CD8-positive, alpha-beta memory T cell (primary cell): ENCODE results near the gene UBAC1. TPM values are rescaled to one million over a fixed set of nuclear protein-coding genes. Genes with fewer than 3 reads are reported as not detected.

ENCODE experiments used
- CTCF ChIA-PET: fragments of 350-600 bp; sonication (Branson Sonifier 250); formaldehyde crosslinking; loops from one replicate; lab custom pipeline; 2021; ENCODE audit warnings: antibody characterized with exemption; lab: Charles Lee
- POLR2A ChIA-PET: fragments of 350-600 bp; sonication (Branson Sonifier 250); formaldehyde crosslinking; loops from one replicate; lab custom pipeline; 2021; ENCODE audit warnings: antibody characterized with exemption; lab: Charles Lee
- DNase-seq, 5 donors: peaks; one replicate each; pipeline versions ENCODE4 v3.0.0 to v3.0.0-alpha.2; 2020 to 2022; ENCODE audit warnings: mixed read lengths in 1 of 5
- H3K27ac ChIP-seq: one replicate; pipeline ENCODE4 v1.7.0; 2013; ENCODE audit warnings: low read depth, mild to moderate bottlenecking, low read length, moderate library complexity
- H3K27me3 ChIP-seq: 2 replicates; pipeline ENCODE4 v1.7.0; 2013; ENCODE audit warnings: low read length, mild to moderate bottlenecking; ENCODE audit not compliant: insufficient read depth, poor library complexity, severe bottlenecking
- H3K36me3 ChIP-seq: 2 replicates; pipeline ENCODE4 v1.7.0; 2013; ENCODE audit warnings: mild to moderate bottlenecking, low read length, moderate library complexity; ENCODE audit not compliant: insufficient read depth
- H3K4me1 ChIP-seq: 2 replicates; pipeline ENCODE4 v1.7.0; 2013; ENCODE audit warnings: mild to moderate bottlenecking, low read length, moderate library complexity; ENCODE audit not compliant: insufficient read depth
- H3K4me3 ChIP-seq: 2 replicates; pipeline ENCODE4 v1.7.0; 2013; ENCODE audit warnings: mild to moderate bottlenecking, low read length
- H3K9me3 ChIP-seq: 2 replicates; pipeline ENCODE4 v1.7.0; 2013; ENCODE audit warnings: mild to moderate bottlenecking, low read length
- H3K27ac Mint-ChIP-seq, 8 donors: one replicate each; pipeline ENCODE4 v1.8.0; 2020 to 2021; ENCODE audit warnings: mixed read lengths in 8 of 8, mild to moderate bottlenecking in 6 of 8, inconsistent platforms in 3 of 8, moderate library complexity in 3 of 8
- H3K27me3 Mint-ChIP-seq, 2 donors: one replicate each; pipeline ENCODE4 v1.8.0; 2020 to 2021; ENCODE audit warnings: mixed read lengths in 2 of 2, mild to moderate bottlenecking in 1 of 2, moderate library complexity in 1 of 2
- H3K36me3 Mint-ChIP-seq, 3 donors: one replicate each; pipeline ENCODE4 v1.8.0; 2020 to 2021; ENCODE audit warnings: mixed read lengths in 3 of 3, inconsistent platforms in 1 of 3, mild to moderate bottlenecking in 1 of 3
- H3K4me1 Mint-ChIP-seq, 3 donors: one replicate each; pipeline ENCODE4 v1.8.0; 2020 to 2021; ENCODE audit warnings: mixed read lengths in 3 of 3, inconsistent platforms in 1 of 3, mild to moderate bottlenecking in 1 of 3
- H3K4me3 Mint-ChIP-seq, 7 donors: one replicate each; pipeline ENCODE4 v1.8.0; 2020 to 2021; ENCODE audit warnings: mixed read lengths in 7 of 7, mild to moderate bottlenecking in 6 of 7, moderate library complexity in 4 of 7, inconsistent platforms in 2 of 7
- H3K9me3 Mint-ChIP-seq, 5 donors: one replicate each; pipeline ENCODE4 v1.8.0; 2020 to 2022; ENCODE audit warnings: mixed read lengths in 5 of 5, mild to moderate bottlenecking in 3 of 5, moderate library complexity in 2 of 5, inconsistent platforms in 1 of 5
- polyA plus RNA-seq: library from polyadenylated mRNA; unstranded; fragments of 300-500 nt; fragmentation: Illumina TruSeq; gene quantifications from one replicate; pipeline ENCODE4 v1.2.3, GENCODE V29; 2021
- total RNA-seq, 2 experiments: library from RNA; stranded (reverse); gene quantifications; one replicate each; pipeline ENCODE4 v1.2.3, GENCODE V29; 2021

The UBAC1 gene
- total and polyA plus RNA-seq, 3 experiments from 2014 or later = 27.1 to 38.1 (median 36.3) TPM

DNA sequence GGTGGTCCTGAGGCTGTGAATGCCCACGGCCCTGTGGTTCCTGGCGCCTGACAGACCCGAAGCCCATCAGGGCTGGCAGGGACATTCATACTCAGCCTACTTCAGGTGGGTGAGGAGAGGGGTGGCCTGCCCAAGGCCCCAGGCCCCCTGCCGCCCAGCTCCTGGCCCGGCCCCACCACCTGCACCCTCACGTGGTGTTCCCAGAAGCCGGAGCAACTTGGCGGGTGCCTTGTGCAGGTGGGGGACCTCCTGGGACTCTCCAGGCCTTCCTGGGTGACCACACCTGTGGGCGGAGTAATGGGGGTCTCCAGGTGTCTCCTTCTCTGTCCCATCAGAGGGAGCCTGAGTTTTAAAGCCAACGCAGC is 36.8 kb upstream of the UBAC1 start:
- H3K9me3 ChIP-seq = no peaks in the 10 kb centered on the region
- H3K4me3 ChIP-seq = no peak overlapping the region
- H3K4me3 Mint-ChIP-seq = no peak overlapping the region
- no peaks in the 10 kb centered on the region for H3K36me3 ChIP-seq
- peaks cover 0 to 3% (median 1%) of the 10 kb centered on the region in 3 donors for H3K4me1 Mint-ChIP-seq
- no peak overlapping the region for H3K27ac Mint-ChIP-seq
- H3K9me3 Mint-ChIP-seq = no peaks in the 10 kb centered on the region
- H3K27me3 Mint-ChIP-seq = no peaks in the 10 kb centered on the region
- H3K4me1 ChIP-seq = peaks cover 2% of the 10 kb centered on the region
- ChIA-PET POLR2A (no interaction called here), CTCF (no interaction called here)
- no peak overlapping the region for H3K27ac ChIP-seq
- H3K27me3 ChIP-seq = no peaks in the 10 kb centered on the region
- no peaks in the 10 kb centered on the region for H3K36me3 Mint-ChIP-seq
- no peak for DNase-seq

DNA sequence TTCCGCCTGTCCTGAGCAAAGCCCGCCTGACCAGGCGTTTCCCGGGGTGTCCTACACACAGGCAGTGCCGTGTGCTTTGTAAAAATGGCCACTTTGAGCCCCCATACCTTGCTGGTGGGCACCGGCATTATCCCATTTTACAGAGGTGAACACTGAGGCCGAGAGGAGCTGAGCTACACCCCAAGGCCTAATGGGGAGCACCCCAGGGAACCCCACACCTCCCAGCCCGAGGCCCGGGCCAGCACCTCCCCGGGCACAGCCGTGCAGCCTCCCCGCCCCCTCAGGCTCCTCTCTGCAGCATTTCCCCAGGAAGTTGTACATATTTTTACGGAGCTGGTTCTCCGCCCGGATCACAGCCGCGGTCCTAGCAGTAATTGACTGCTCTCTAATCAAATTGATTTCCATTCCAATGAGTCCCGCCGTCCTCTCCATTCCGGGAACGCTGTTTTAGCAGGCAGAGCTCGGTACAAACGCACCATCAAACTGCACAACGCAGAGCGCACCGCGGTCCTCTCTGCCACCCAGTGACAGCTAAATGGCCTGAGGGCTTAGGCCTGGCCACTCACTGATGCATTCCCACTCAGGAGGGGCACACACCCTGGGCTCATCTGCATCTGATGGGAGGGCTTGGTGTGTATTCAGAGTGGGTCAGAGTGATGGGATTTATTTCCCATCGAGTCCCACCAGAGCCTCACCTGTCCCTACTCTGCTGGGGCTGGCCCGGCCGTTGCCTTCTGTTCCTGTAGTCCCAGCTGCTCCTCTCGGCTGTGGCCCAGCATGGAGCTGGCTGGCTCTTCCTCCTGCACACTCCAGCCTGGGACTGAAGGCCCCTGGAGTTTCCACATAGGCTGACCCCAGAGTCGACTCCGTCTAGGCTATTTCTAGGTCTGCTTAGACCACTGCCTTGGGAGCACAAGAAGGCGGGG is 36.2 kb upstream of the UBAC1 start:
- H3K4me3 ChIP-seq = no peak overlapping the region
- Mint-ChIP-seq H3K9me3 (no peaks in the 10 kb centered on the region), H3K4me3 (peak overlapping the region in 1 of 7 donors; percentile 13), H3K4me1 (peaks cover 0 to 9% (median 1%) of the 10 kb centered on the region in 3 donors), H3K36me3 (no peaks in the 10 kb centered on the region), H3K27ac (no peak overlapping the region), H3K27me3 (no peaks in the 10 kb centered on the region)
- no peak overlapping the region for H3K27ac ChIP-seq
- H3K36me3 ChIP-seq = no peaks in the 10 kb centered on the region
- peaks cover 8% of the 10 kb centered on the region for H3K4me1 ChIP-seq
- H3K27me3 ChIP-seq = no peaks in the 10 kb centered on the region
- H3K9me3 ChIP-seq = no peaks in the 10 kb centered on the region
- CTCF ChIA-PET = no interaction called here
- DNase-seq = no peak
- POLR2A ChIA-PET = interaction anchor here (0.6 kb wide), 1 partner anchor 38 kb away, joined by 4 read pairs; no protein-coding TSS in a partner anchor

DNA sequence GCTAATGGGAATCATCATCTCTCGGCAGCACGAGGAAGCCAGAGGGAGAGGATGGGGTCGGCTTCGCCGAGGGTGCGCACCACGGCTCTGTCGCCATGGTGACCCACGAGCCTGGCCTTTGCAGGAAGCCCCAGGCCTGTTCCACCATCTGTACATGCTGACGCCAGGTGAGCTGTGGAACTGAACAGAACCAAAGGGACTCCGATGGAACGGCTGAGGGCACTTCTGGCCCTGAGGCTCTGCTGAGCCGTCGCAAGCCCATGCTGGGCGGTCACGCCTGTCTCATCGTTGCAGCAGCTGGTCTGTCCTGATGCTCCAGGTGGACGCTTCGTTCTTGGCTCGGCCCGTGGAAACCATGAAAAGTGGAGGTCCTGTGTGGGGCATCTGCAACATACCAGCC is 34.6 kb upstream of the UBAC1 start:
- Mint-ChIP-seq H3K9me3 (no peaks in the 10 kb centered on the region), H3K36me3 (no peaks in the 10 kb centered on the region), H3K27ac (peak overlapping the region in 1 of 8 donors; percentile 17), H3K4me3 (no peak overlapping the region), H3K4me1 (peaks cover 0 to 15% (median 1%) of the 10 kb centered on the region in 3 donors), H3K27me3 (no peaks in the 10 kb centered on the region)
- H3K9me3 ChIP-seq = no peaks in the 10 kb centered on the region
- no peak overlapping the region for H3K27ac ChIP-seq
- POLR2A ChIA-PET = no interaction called here
- CTCF ChIA-PET = interaction anchor here (2.0 kb wide), 1 partner anchor 29 kb away, joined by 6 read pairs; no protein-coding TSS in a partner anchor
- no peak for DNase-seq
- H3K27me3 ChIP-seq = no peaks in the 10 kb centered on the region
- no peak overlapping the region for H3K4me3 ChIP-seq
- H3K4me1 ChIP-seq = peaks cover 16% of the 10 kb centered on the region
- no peaks in the 10 kb centered on the region for H3K36me3 ChIP-seq

DNA sequence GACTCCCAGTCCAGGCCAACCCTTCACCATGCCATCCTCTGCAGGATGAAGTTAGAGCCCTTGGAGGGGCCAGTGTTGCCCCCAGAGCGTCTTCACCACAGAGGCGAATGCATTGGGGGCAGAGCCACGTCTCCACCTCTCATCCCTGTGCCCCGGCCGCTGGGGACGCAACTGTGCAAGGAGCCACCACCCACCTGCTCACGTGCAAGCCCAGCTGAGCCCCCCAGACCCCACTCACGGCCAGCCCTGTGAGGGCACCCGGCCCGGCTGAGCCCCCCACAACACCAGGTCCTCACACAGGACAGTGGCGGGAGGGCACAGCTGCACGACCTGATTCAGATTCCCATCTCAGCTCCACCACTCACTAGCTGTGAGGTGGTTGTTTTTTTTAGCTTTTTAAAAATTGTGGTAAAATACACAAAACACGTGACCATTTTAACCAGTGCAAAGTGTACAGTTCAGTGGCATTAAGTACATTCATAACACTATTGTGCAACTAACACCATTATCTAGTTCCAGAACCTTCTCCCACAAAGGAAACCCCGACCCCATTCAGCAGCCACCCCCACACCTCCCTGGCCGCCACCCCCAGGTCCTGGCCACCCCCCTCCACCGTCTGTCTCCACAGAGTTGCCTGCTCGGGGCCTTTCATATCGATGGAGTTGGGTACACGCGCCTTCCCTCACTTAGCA is 33.5 kb upstream of the UBAC1 start:
- Histone ChIP-seq H3K36me3 (no peaks in the 10 kb centered on the region), H3K27me3 (no peaks in the 10 kb centered on the region), H3K9me3 (no peaks in the 10 kb centered on the region), H3K27ac (no peak overlapping the region), H3K4me3 (no peak overlapping the region), H3K4me1 (peaks cover 22% of the 10 kb centered on the region)
- H3K36me3 Mint-ChIP-seq = no peaks in the 10 kb centered on the region
- ChIA-PET POLR2A (no interaction called here), CTCF (interaction anchor here (2.0 kb wide), 1 partner anchor 27 kb away, joined by 6 read pairs; no protein-coding TSS in a partner anchor)
- peak overlapping the region in 2 of 8 donors; percentile 43 to 50 for H3K27ac Mint-ChIP-seq
- no peaks in the 10 kb centered on the region for H3K9me3 Mint-ChIP-seq
- peaks cover 0 to 23% (median 3%) of the 10 kb centered on the region in 3 donors for H3K4me1 Mint-ChIP-seq
- no peak overlapping the region for H3K4me3 Mint-ChIP-seq
- no peaks in the 10 kb centered on the region for H3K27me3 Mint-ChIP-seq
- no peak for DNase-seq

DNA sequence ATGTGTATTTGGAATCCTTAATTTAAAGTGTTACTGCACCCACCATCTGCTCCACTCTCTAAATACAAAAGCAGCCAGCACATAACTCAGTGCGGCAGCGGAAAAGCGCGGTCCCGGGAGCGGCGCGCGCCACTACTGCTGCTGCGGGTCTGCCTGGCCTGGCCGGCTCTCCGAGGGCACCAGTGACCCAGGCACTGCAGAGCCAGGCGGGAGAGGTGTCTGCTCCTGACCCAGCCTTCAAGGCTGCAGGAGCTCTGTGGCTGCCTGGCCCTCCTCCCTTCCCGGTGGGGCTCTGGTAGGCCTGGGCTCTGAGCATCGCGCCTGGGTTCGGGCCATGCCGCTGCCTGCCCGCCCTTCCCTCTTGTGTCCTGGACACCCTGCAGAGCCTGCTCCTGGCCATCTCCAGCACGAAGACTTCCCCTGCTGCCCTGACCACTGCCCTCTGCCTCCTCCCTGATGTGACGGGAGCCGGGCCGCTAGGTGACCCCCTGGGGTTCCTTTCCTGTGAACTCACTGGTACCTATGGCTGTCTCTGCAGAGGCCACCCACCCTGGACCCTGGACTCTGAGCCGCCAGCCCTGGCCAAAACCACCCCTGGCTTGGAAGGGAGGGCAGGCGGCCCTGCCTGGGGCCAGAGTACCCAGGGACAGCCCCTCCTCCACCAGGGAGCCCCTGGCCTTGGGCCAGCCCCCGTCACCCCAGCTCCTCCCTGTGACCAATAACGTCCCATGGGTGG is 32.8 kb upstream of the UBAC1 start:
- Mint-ChIP-seq H3K4me3 (no peak overlapping the region), H3K4me1 (peaks cover 0 to 25% (median 3%) of the 10 kb centered on the region in 3 donors), H3K27me3 (no peaks in the 10 kb centered on the region), H3K27ac (peak overlapping the region in 1 of 8 donors; percentile 41), H3K36me3 (no peaks in the 10 kb centered on the region), H3K9me3 (no peaks in the 10 kb centered on the region)
- H3K4me3 ChIP-seq = no peak overlapping the region
- no peaks in the 10 kb centered on the region for H3K9me3 ChIP-seq
- H3K27me3 ChIP-seq = no peaks in the 10 kb centered on the region
- POLR2A ChIA-PET = no interaction called here
- no peak for DNase-seq
- peaks cover 27% of the 10 kb centered on the region for H3K4me1 ChIP-seq
- no peak overlapping the region for H3K27ac ChIP-seq
- H3K36me3 ChIP-seq = no peaks in the 10 kb centered on the region
- CTCF ChIA-PET = no interaction called here

DNA sequence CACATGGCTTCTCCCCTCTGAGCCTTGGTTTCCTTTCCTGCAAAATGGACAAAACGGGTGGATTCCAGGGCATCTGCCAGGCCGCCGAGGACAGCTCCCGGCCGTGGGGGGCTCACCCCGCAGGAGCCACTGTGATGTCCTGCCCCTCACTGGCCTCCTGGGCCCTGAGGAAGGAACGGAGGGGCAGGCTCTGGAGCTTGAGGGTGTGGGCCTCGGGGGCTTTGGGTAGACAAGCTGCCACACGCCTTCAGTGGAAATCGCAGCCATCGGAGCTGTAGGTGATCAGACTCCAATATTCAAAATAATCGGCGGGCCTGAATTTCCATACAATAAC is 32.2 kb upstream of the UBAC1 start:
- Histone ChIP-seq H3K27ac (no peak overlapping the region), H3K27me3 (no peaks in the 10 kb centered on the region), H3K36me3 (no peaks in the 10 kb centered on the region), H3K4me1 (peaks cover 27% of the 10 kb centered on the region), H3K4me3 (no peak overlapping the region), H3K9me3 (no peaks in the 10 kb centered on the region)
- no peaks in the 10 kb centered on the region for H3K9me3 Mint-ChIP-seq
- peaks cover 0 to 25% (median 3%) of the 10 kb centered on the region in 3 donors for H3K4me1 Mint-ChIP-seq
- no peak overlapping the region for H3K27ac Mint-ChIP-seq
- DNase-seq = no peak
- POLR2A ChIA-PET = interaction anchor here (0.5 kb wide), 1 partner anchor 13 kb away, joined by 3 read pairs; no protein-coding TSS in a partner anchor
- CTCF ChIA-PET = no interaction called here
- no peaks in the 10 kb centered on the region for H3K36me3 Mint-ChIP-seq
- H3K4me3 Mint-ChIP-seq = no peak overlapping the region
- no peaks in the 10 kb centered on the region for H3K27me3 Mint-ChIP-seq

DNA sequence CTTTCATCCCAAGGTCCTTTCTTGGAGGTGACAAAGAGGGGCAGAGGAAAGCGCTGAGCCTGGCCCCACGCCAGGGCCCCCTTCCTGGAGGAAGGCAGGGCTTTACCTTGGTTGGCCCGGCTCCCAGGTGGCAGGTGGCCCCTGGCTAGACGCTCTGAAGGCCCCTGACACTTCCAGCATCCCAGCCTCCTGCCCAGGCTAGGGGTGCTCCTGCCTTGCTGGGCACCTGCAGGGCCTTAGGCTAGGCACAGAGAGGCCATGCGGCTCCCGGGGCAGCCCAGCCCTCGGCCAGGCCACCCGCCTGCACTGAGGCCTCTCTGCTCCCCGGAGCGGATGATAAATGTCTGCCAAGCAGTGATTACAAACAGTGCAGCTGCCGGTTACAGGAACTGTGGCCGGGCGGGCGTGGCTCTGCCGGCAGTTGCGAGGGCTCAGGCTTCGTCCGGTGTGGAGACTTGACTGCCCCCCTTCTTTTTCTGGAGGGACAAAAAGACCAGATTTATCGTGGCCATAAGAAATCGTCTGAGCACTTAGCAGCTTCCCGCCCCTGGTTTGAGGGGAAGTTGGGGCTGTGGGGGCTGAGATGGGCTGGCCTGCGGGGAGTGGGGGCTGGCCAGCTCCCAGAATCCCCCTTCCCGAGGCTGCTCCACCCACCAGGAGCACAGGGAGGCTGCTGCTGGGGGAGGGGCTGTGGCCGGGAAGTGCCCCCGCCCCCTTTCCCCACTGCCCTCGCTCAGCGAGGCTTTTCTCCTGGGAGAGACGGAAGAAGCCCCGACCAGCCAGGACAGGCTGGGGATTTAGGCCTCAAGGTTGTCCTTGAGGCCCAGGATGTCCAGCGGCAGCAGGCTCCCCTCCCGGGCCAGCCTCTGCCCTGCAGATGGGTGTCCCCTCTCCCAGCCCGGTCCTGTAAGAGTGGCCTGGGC is 31.6 kb upstream of the UBAC1 start:
- Histone ChIP-seq H3K27ac (no peak overlapping the region), H3K4me1 (peaks cover 27% of the 10 kb centered on the region), H3K27me3 (no peaks in the 10 kb centered on the region), H3K4me3 (peak overlapping the region; percentile 8), H3K36me3 (no peaks in the 10 kb centered on the region), H3K9me3 (no peaks in the 10 kb centered on the region)
- POLR2A ChIA-PET = interaction anchor here (0.5 kb wide), 1 partner anchor 14 kb away, joined by 3 read pairs; no protein-coding TSS in a partner anchor
- DNase-seq = peak in 2 of 5 donors; percentile 24 to 57
- no peaks in the 10 kb centered on the region for H3K27me3 Mint-ChIP-seq
- H3K27ac Mint-ChIP-seq = peak overlapping the region in 2 of 8 donors; percentile 36 to 43
- no peaks in the 10 kb centered on the region for H3K36me3 Mint-ChIP-seq
- H3K4me3 Mint-ChIP-seq = peak overlapping the region in 5 of 7 donors; percentile 19 to 63 (median 35)
- peaks cover 0 to 25% (median 3%) of the 10 kb centered on the region in 3 donors for H3K4me1 Mint-ChIP-seq
- no peaks in the 10 kb centered on the region for H3K9me3 Mint-ChIP-seq
- CTCF ChIA-PET = no interaction called here
